ENCODE results near the gene ADCY1.

The ADCY1 gene

GRCh38 chr7:45625714-45626440 is 51.7 kb downstream of the ADCY1 start:
- DNase-seq (ENCODE audit: low read depth): no peak

DNA sequence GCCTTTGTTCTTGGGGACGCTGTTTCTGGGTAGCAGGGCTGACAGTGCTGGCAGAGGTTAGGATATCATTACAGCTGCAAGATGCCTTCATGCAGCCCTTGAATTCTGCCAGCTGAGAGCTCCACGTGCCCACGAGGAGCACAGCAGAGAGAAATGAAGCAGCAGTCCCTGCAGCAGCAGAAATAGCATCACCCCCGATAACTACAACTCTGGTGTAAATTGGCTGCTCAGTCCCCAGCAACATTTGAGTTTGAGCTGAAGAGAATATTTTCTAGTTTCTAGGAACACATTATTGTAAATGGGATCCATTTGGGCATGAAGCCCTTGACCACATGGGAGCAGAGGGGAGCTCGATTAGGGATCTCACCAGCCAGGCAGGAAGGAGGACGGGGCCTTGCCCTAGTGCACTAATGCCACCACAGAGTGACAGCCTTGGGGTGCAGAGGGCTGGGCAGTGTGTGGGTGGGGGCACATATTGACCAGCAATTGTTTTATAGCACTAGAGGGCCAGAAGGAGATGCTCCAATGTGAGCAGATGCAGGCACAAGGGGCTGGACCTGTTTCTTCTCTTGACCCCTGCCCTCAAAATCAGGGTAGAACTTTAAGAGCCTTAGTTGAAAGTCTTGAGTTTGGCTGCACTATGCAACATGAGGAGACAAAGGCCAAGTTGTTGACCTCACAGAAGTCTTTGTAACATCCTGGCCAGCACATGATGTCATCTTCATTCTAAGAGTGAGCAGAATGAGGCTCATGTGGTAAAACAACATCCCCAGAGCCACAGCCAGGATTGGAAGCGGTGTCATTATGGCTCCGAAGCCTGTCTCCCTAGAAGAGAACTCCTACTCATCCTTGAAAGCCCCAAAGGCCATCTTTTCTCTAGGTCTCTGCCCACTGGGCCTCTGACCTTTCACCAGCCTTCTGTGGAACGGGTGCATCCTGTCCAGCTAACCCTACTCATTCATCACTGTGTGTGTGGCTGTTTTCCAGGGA is 52.6 kb downstream of the ADCY1 start:
- DNase-seq (ENCODE audit: low read depth): no peak

DNA sequence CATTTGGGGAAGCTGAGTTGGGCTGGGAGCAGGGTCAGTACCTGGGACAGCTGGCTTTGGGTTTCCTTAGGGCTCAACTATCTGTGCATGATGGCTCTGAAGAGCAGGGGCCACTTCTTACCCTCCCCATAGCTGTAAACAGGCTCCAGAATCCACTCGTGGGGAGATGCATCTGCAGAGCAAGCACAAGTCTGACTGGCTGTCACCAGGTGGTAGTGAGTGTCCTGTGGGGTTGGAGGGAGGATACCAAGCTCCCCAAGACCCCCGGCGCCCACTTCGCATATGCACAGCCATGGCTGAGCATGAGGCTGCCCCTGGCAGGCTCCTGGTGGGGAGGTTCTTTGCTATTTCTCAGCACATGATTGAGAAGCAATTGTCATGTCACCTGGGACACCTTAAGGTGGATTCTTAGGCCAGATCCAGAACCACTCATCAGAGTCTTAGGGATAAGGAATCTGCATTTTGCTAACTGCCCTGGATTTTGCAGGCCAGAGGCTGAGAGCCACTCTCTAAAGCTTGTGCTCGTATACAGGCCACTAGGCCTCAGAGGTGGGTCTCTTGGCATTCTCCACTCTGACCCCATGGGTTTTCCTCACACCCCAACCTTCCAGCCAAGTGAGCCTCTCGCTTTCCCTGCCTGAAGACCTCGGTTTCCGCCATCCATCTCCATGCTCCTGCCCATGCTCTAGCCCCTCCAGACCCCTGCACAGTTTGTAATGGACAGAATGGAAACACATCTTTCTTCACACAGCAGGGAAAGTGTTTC is 53.7 kb downstream of the ADCY1 start:
- DNase-seq (ENCODE audit: low read depth): no peak

GRCh38 chr7:45631569-45631968 is 57.4 kb downstream of the ADCY1 start:
- no peak for DNase-seq (ENCODE audit: low read depth)

- DNase-seq (ENCODE audit: low read depth): no peak
Measured at GRCh38 chr7:45636733-45637132, 62.6 kb downstream of the ADCY1 start.

DNA sequence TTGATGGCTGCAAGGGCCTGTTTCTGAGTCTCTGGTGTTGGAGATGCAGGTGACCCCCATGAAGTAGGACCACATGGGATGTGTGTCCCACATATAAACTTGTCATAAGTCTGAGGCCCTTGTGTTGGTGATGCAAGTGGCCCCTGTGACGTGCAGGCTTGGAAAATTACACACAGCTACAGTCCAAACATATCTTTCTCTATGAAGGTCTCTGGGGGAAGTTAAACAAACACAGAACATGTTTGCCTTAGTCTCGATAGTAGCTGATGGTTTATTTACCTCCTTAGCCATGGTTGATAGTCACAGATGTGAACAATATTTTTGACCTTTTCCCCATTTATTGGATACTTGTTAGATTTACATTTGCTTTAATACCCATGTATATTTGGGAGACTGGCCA is 64.7 kb downstream of the ADCY1 start:
- no peak for DNase-seq (ENCODE audit: low read depth)

DNA sequence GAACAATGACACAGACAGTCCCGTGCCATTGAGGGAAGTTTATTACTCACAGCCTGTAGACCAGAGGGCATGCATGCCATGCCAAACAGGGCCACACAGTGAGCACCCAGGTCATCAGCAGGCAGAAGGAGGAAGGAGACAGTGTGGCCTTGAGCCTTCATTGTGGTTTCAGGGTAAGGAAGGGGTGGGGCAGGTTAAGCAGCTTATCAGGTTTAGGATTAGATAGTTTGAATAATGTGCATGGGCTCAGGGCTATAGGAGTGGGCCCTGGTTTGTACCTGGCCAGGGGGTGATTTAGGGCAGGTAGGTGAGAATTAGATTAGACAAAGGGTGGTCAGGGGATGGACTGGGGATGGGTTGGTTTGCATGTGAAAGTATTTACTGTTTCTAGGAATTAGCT is 67.9 kb downstream of the ADCY1 start:
- no peak for DNase-seq (ENCODE audit: low read depth)

DNA sequence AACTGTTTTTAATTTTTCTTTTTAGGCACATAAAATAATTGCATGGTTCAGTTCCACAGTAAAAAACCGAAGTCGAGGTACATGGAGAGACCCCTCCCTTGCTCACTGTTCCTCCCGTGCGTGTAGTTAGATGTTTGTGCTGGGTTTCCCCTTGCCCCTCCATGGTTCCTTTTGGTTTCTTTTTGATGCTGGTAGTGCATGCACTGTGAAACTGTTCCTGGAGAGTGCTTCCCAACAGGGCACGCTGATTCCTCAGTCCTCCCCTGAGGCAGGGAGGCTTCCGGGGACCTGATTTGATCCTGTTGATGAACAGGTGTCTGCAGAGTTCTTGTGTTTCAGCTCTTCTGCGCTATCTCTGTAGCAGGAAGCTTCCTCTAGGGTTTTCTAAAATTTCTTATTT is 69.5 kb downstream of the ADCY1 start:
- DNase-seq (ENCODE audit: low read depth): no peak

- DNase-seq (ENCODE audit: low read depth): no peak
Measured at GRCh38 chr7:45644237-45644636, 70.1 kb downstream of the ADCY1 start.

GRCh38 chr7:45645141-45645969 is 71.2 kb downstream of the ADCY1 start:
- DNase-seq (ENCODE audit: low read depth): no peak

- DNase-seq (ENCODE audit: low read depth): no peak
Measured at GRCh38 chr7:45646207-45646821, 72.1 kb downstream of the ADCY1 start.

DNA sequence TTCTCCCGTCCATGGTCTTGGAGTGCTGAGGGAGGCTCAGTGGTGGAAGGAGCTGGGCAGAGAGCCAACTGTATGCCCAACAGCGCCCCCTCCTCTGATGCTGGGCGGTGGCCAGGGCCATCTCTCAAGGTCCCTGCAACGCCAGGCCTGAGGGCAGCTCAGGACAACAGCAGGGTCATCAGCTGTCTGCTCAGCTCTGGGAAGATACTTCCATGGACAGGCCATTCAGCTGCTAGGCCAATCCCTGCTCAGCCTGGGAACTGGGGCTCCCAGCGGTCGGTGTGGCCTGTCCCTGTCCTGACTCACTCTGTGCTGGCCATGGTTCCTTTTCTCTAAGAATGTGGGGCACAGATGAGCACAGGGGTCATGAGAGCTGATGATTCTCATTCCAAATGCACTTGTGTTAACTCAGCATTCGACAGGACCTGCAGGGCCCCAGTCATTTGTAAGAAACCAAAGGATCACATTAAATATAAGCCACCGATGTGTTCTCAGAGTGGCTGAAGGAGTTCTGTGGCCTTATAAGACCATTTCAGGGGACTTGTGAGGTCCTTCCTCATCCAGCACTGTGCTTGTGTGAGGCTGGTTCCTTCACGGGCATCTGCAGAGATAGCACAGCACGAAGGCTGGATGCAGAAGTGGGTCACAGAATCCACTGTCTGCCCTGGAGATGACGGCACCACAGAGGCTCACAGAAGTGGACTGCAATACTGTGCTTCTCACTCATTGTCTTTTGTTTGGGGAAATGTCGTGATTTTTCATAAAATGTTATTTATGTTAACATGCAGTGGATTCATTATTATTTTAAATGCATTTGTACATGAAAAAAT is 73.0 kb downstream of the ADCY1 start:
- DNase-seq (ENCODE audit: low read depth): no peak

- no peak for DNase-seq (ENCODE audit: low read depth)
Measured at GRCh38 chr7:45647967-45648670, 74.0 kb downstream of the ADCY1 start.

DNA sequence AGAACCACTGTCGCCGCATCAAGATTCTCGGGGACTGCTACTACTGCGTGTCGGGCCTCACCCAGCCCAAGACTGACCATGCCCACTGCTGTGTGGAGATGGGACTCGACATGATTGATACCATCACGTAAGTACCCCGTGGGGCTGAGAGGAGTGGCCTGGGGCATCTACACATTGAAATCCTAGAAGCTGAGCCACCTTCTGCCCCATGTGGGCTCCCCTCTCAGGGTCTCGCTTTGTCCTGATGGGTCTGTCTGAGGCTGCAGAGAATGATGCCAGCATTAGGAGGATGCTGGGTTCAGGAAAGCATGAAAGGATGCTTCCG is 74.5 kb downstream of the ADCY1 start:
- no peak for DNase-seq (ENCODE audit: low read depth)

- no peak for DNase-seq (ENCODE audit: low read depth)
Measured at GRCh38 chr7:45649560-45650346, 75.6 kb downstream of the ADCY1 start.

GRCh38 chr7:45650404-45651394 is 76.5 kb downstream of the ADCY1 start:
- no peak for DNase-seq (ENCODE audit: low read depth)

DNA sequence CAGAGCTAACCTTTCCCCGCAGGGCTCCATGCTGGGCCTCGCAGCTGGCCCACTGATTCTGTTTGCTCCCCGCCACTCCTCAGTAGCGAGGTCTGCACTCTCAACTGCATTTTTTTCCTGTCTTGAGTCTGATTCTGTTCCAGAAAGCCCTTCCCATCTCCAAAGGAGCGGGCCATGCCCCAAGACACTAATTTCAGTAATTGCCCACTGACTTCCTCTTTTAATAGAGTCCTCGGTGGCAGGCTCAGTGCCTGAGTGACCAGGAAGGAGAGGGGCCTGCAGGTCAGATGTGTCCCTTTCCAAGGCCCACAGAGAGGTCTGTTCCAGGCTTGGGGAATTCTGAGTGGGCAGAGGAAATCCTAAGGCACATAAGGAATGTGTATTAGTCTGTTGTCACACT is 77.4 kb downstream of the ADCY1 start:
- no peak for DNase-seq (ENCODE audit: low read depth)

- no peak for DNase-seq (ENCODE audit: low read depth)
Measured at GRCh38 chr7:45652630-45653029, 78.5 kb downstream of the ADCY1 start.
